Testis (tissue), 2 donors: ENCODE data around the gene DYRK4.

ENCODE experiments used
- CTCF ChIP-seq, 3 experiments: fragments of 450-650 bp in 2 of 3; fragments of 200-600 bp in 1 of 3; sonication (generic) in 1 of 3; IDR thresholded peaks; one replicate each; pipeline ENCODE4 v1.5.1; 2016 to 2019; ENCODE audit warnings: antibody characterized with exemption in 3 of 3, mild to moderate bottlenecking in 2 of 3, moderate library complexity in 1 of 3
- POLR2A ChIP-seq: fragments of 450-650 bp; IDR thresholded peaks from one replicate; pipeline ENCODE4 v1.6.1; 2017; ENCODE audit warnings: antibody characterized with exemption, mild to moderate bottlenecking, moderate library complexity

GRCh38 chr12:4530982-4531586, 30.9 kb upstream of the DYRK4 start:
- TF ChIP-seq CTCF (IDR thresholded peaks at IDR 0.05), result no peak
- TF ChIP-seq POLR2A, result no peak
